Measurements from ENCODE around the gene ADAMTS2.

ADAMTS2 gene

DNA sequence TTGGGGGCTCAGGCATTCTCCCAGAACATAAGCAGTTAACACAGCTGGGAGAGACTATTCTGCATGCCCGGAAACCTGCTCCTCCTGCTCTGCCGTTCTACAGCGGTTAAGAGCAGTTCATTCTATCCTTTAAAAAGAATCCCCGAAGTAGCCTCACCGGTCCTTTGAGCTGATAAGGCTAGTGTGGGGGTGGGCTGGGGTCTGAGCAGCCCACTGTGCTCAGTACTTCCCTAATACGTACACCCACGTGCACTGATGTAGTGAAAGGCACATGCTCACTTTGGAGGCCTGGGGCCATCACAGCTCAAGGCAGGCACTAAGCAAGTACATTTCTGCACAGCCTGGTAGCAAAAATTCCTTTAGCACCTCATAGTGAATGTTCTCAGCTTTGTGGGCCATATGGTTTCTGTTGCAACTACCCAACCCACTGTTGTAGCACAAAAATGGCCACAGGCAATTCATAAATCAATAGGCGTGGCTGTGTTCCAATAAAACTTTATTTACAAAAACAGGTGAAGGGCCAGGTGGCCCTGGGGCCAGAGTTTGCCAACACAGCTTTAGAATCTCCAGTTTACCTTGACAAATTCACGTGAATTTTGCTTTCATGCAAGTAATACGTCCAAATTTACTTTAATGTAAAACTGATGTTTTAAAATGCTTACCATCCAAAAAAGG, 148.7 kb downstream of the ADAMTS2 start:
- H3F3A ChIP-seq (ENCODE audit: insufficient read depth) = no peaks in the 10 kb centered on the region
- TF ChIP-seq EZH2phosphoT487 (conservative IDR thresholded peaks at IDR 0.05; ENCODE audit: low read length) = no peak

GRCh38 chr5:179195561-179196404, 149.5 kb downstream of the ADAMTS2 start:
- Histone ChIP-seq H3K79me2 (ENCODE audit: insufficient read depth, low read length) (no peaks in the 10 kb centered on the region), H3K9me3 (ENCODE audit: insufficient read depth, low read length) (no peaks in the 10 kb centered on the region), H3K27ac (ENCODE audit: low read depth, low read length) (no peak overlapping the region), H3F3A (ENCODE audit: insufficient read depth) (no peaks in the 10 kb centered on the region), H2AFZ (ENCODE audit: low read depth, low read length, severe bottlenecking) (no peak overlapping the region), H3K9ac (ENCODE audit: low read length) (no peak overlapping the region), H4K20me1 (ENCODE audit: low read depth, low read length) (no peaks in the 10 kb centered on the region), H3K9me2 (replicated peaks; ENCODE audit: insufficient read depth, low read length) (no peaks in the 10 kb centered on the region), H3K27me3 (ENCODE audit: low read length) (no peaks in the 10 kb centered on the region), H3K4me2 (ENCODE audit: low read depth, low read length, poor library complexity, severe bottlenecking) (no peak overlapping the region), H3K4me3 (ENCODE audit: insufficient read depth, low read length, poor library complexity, severe bottlenecking) (no peak overlapping the region), H3K36me3 (ENCODE audit: low read length) (no peaks in the 10 kb centered on the region)
- TF ChIP-seq EZH2phosphoT487 (conservative IDR thresholded peaks at IDR 0.05; ENCODE audit: low read length) = no peak
- TF ChIP-seq, protein P1, sequence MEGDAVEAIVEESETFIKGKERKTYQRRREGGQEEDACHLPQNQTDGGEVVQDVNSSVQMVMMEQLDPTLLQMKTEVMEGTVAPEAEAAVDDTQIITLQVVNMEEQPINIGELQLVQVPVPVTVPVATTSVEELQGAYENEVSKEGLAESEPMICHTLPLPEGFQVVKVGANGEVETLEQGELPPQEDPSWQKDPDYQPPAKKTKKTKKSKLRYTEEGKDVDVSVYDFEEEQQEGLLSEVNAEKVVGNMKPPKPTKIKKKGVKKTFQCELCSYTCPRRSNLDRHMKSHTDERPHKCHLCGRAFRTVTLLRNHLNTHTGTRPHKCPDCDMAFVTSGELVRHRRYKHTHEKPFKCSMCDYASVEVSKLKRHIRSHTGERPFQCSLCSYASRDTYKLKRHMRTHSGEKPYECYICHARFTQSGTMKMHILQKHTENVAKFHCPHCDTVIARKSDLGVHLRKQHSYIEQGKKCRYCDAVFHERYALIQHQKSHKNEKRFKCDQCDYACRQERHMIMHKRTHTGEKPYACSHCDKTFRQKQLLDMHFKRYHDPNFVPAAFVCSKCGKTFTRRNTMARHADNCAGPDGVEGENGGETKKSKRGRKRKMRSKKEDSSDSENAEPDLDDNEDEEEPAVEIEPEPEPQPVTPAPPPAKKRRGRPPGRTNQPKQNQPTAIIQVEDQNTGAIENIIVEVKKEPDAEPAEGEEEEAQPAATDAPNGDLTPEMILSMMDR (IDR thresholded peaks at IDR 0.05; ENCODE audit: insufficient read depth, low read length, poor library complexity, severe bottlenecking) = no peak

More for the DNA sequence above, 148.7 kb downstream of the ADAMTS2 start:
- H3K27me3 ChIP-seq (ENCODE audit: low read length) = no peaks in the 10 kb centered on the region
- no peaks in the 10 kb centered on the region for H3K9me3 ChIP-seq (ENCODE audit: insufficient read depth, low read length)
- no peak overlapping the region for H2AFZ ChIP-seq (ENCODE audit: low read depth, low read length, severe bottlenecking)
- no peaks in the 10 kb centered on the region for H3K36me3 ChIP-seq (ENCODE audit: low read length)
- no peak overlapping the region for H3K9ac ChIP-seq (ENCODE audit: low read length)
- H3K4me3 ChIP-seq (ENCODE audit: insufficient read depth, low read length, poor library complexity, severe bottlenecking) = no peak overlapping the region
- no peaks in the 10 kb centered on the region for H3K79me2 ChIP-seq (ENCODE audit: insufficient read depth, low read length)
- no peaks in the 10 kb centered on the region for H4K20me1 ChIP-seq (ENCODE audit: low read depth, low read length)
- H3K9me2 ChIP-seq (replicated peaks; ENCODE audit: insufficient read depth, low read length) = no peaks in the 10 kb centered on the region
- no peak overlapping the region for H3K4me2 ChIP-seq (ENCODE audit: low read depth, low read length, poor library complexity, severe bottlenecking)
- H3K27ac ChIP-seq (ENCODE audit: low read depth, low read length) = no peak overlapping the region

DNA sequence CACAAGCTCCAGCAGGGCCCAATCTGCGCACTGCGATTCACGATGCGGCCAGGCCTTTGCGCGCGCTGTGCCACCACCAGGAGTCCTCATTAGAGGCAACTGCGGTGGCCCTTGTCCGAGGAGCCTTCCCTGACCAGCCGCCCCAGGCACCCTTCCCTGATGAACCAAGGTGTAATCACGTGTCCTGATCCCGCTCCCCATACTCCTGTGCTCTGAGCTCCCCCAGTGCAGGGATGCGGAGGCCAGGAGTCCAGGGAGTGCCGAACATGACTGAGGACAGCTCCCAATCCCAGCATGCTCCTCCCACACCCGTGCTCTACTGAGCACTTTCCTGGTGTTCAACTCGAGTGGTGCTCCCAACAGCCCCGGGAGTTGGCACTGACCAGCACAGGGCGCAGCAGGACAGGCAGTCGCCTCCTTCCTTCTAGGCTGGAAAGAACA, 150.3 kb downstream of the ADAMTS2 start:
- no peaks in the 10 kb centered on the region for H4K20me1 ChIP-seq (ENCODE audit: low read depth, low read length)
- TF ChIP-seq, protein P1 (IDR thresholded peaks at IDR 0.05; ENCODE audit: insufficient read depth, low read length, poor library complexity, severe bottlenecking) = no peak
- TF ChIP-seq EZH2phosphoT487 (conservative IDR thresholded peaks at IDR 0.05; ENCODE audit: low read length) = no peak
- no peaks in the 10 kb centered on the region for H3K27me3 ChIP-seq (ENCODE audit: low read length)
- H3F3A ChIP-seq (ENCODE audit: insufficient read depth) = no peaks in the 10 kb centered on the region
- no peak overlapping the region for H3K4me3 ChIP-seq (ENCODE audit: insufficient read depth, low read length, poor library complexity, severe bottlenecking)
- no peak overlapping the region for H3K4me2 ChIP-seq (ENCODE audit: low read depth, low read length, poor library complexity, severe bottlenecking)
- no peak overlapping the region for H3K27ac ChIP-seq (ENCODE audit: low read depth, low read length)
- no peaks in the 10 kb centered on the region for H3K36me3 ChIP-seq (ENCODE audit: low read length)
- H3K9me2 ChIP-seq (replicated peaks; ENCODE audit: insufficient read depth, low read length) = no peaks in the 10 kb centered on the region
- H3K9ac ChIP-seq (ENCODE audit: low read length) = no peak overlapping the region
- no peaks in the 10 kb centered on the region for H3K79me2 ChIP-seq (ENCODE audit: insufficient read depth, low read length)
- H2AFZ ChIP-seq (ENCODE audit: low read depth, low read length, severe bottlenecking) = no peak overlapping the region
- H3K9me3 ChIP-seq (ENCODE audit: insufficient read depth, low read length) = no peaks in the 10 kb centered on the region
